H9 (cell line): ENCODE results near the gene JAKMIP1. TPM values are rescaled to one million over a fixed set of nuclear protein-coding genes. Genes with fewer than 3 reads are reported as not detected.

ENCODE experiments used
- DNase-seq: peaks from one replicate; pipeline ENCODE4 v3.0.0-alpha.2; 2017
- H2AFZ ChIP-seq: one replicate; pipeline ENCODE4 v1.6.1; 2013; ENCODE audit warnings: mild to moderate bottlenecking, low read length, control low read depth, moderate library complexity
- H2AK5ac ChIP-seq: 2 replicates; pipeline ENCODE4 v1.6.1; 2013; ENCODE audit warnings: low read length, control low read depth, mixed read lengths; ENCODE audit not compliant: insufficient read length
- H2BK120ac ChIP-seq: one replicate; pipeline ENCODE4 v1.6.1; 2013; ENCODE audit warnings: low read depth, mild to moderate bottlenecking, low read length, control low read depth, inconsistent platforms; ENCODE audit not compliant: poor library complexity, severe bottlenecking
- H2BK12ac ChIP-seq: 2 replicates; pipeline ENCODE4 v1.6.1; 2013; ENCODE audit warnings: low read length, control low read depth, mixed read lengths, low read depth; ENCODE audit not compliant: insufficient read length
- H2BK15ac ChIP-seq: 2 replicates; pipeline ENCODE4 v1.6.1; 2013; ENCODE audit warnings: low read depth, low read length, control low read depth
- H2BK20ac ChIP-seq: one replicate; pipeline ENCODE4 v1.6.1; 2013; ENCODE audit warnings: low read depth, mild to moderate bottlenecking, low read length, control low read depth, inconsistent platforms; ENCODE audit not compliant: poor library complexity, severe bottlenecking
- H2BK5ac ChIP-seq: 2 replicates; pipeline ENCODE4 v1.6.1; 2013; ENCODE audit warnings: low read length, control low read depth, mixed read lengths; ENCODE audit not compliant: insufficient read length
- H3K14ac ChIP-seq: 2 replicates; pipeline ENCODE4 v1.6.1; 2013; ENCODE audit warnings: low read length, control low read depth; ENCODE audit not compliant: insufficient read depth
- H3K18ac ChIP-seq: 2 replicates; pipeline ENCODE4 v1.6.1; 2013; ENCODE audit warnings: low read depth, mild to moderate bottlenecking, mixed read lengths, low read length, control low read depth; ENCODE audit not compliant: insufficient read length
- H3K23ac ChIP-seq: 2 replicates; pipeline ENCODE4 v1.6.1; 2013; ENCODE audit warnings: low read length, control low read depth, mixed read lengths, low read depth; ENCODE audit not compliant: insufficient read length
- H3K23me2 ChIP-seq: 2 replicates; pipeline ENCODE4 v1.6.1; 2013; ENCODE audit warnings: low read depth, mild to moderate bottlenecking, mixed read lengths, low read length, control low read depth; ENCODE audit not compliant: insufficient read length, poor library complexity, severe bottlenecking
- H3K27ac ChIP-seq: 2 replicates; pipeline ENCODE4 v1.5.1; 2013; ENCODE audit warnings: low read length, control low read depth, mixed read lengths, low read depth; ENCODE audit not compliant: insufficient read length
- H3K27me3 ChIP-seq: 2 replicates; pipeline ENCODE4 v1.6.1; 2013; ENCODE audit warnings: low read length, control low read depth, inconsistent platforms; ENCODE audit not compliant: insufficient read depth
- H3K4ac ChIP-seq: 2 replicates; pipeline ENCODE4 v1.6.1; 2013; ENCODE audit warnings: low read depth, mild to moderate bottlenecking, control low read depth, inconsistent platforms, low read length, moderate library complexity
- H3K4me1 ChIP-seq: 2 replicates; pipeline ENCODE4 v1.6.1; 2013; ENCODE audit warnings: low read length, control low read depth, inconsistent platforms; ENCODE audit not compliant: insufficient read depth
- H3K4me2 ChIP-seq: 2 replicates; pipeline ENCODE4 v1.6.1; 2013; ENCODE audit warnings: low read length, control low read depth, mixed read lengths; ENCODE audit not compliant: insufficient read length, insufficient read depth
- H3K56ac ChIP-seq: 2 replicates; pipeline ENCODE4 v1.6.1; 2013; ENCODE audit warnings: low read depth, mild to moderate bottlenecking, mixed read lengths, low read length, control low read depth; ENCODE audit not compliant: insufficient read length
- H3K79me1 ChIP-seq: 2 replicates; pipeline ENCODE4 v1.6.1; 2013; ENCODE audit warnings: low read depth, mild to moderate bottlenecking, moderate library complexity, low read length, control low read depth, inconsistent platforms; ENCODE audit not compliant: insufficient read depth, poor library complexity, severe bottlenecking
- H3K79me2 ChIP-seq: 2 replicates; pipeline ENCODE4 v1.6.1; 2013; ENCODE audit warnings: low read length, control low read depth, inconsistent platforms; ENCODE audit not compliant: insufficient read depth
- H3K9ac ChIP-seq: 2 replicates; pipeline ENCODE4 v1.6.1; 2013; ENCODE audit warnings: low read length, control low read depth, mixed read lengths; ENCODE audit not compliant: insufficient read length; ENCODE audit errors: extremely low read depth
- H3K9me3 ChIP-seq: one replicate; pipeline ENCODE4 v1.6.1; 2013; ENCODE audit warnings: low read depth, low read length, inconsistent platforms; ENCODE audit not compliant: control insufficient read depth
- H3T11ph ChIP-seq: one replicate; pipeline ENCODE4 v1.6.1; 2013; ENCODE audit warnings: mild to moderate bottlenecking, low read length, control low read depth, inconsistent platforms
- H4K20me1 ChIP-seq: one replicate; pipeline ENCODE4 v1.6.1; 2013; ENCODE audit not compliant: control insufficient read depth, insufficient read length, insufficient read depth
- H4K5ac ChIP-seq: 2 replicates; pipeline ENCODE4 v1.6.1; 2013; ENCODE audit warnings: low read depth, mild to moderate bottlenecking, mixed read lengths, low read length, control low read depth; ENCODE audit not compliant: insufficient read length
- H4K8ac ChIP-seq: replicated peaks from 2 replicates; pipeline ENCODE4 v1.6.1; 2013; ENCODE audit warnings: low read length, control low read depth, mixed read lengths, low read depth; ENCODE audit not compliant: insufficient read length
- H4K91ac ChIP-seq: 2 replicates; pipeline ENCODE4 v1.6.1; 2013; ENCODE audit warnings: low read depth, mild to moderate bottlenecking, moderate library complexity, mixed read lengths, low read length, control low read depth; ENCODE audit not compliant: insufficient read length
- H3K27ac Mint-ChIP-seq, 3 experiments: 2 replicates in 2 of 3; 3 replicates in 1 of 3; pipeline ENCODE4 v1.8.0; 2020 to 2021; ENCODE audit warnings: mixed read lengths in 3 of 3, mild to moderate bottlenecking in 1 of 3, moderate library complexity in 1 of 3
- H3K27me3 Mint-ChIP-seq: 2 replicates; pipeline ENCODE4 v1.8.0; 2021; ENCODE audit warnings: low read depth, mild to moderate bottlenecking, moderate library complexity, mixed read lengths
- H3K36me3 Mint-ChIP-seq, 3 experiments: 2 replicates in 2 of 3; 3 replicates in 1 of 3; pipeline ENCODE4 v1.8.0; 2020 to 2021; ENCODE audit warnings: low read depth in 3 of 3, mixed read lengths in 3 of 3; ENCODE audit not compliant: insufficient read depth in 1 of 3
- H3K4me1 Mint-ChIP-seq, 2 experiments: 2 replicates each; pipeline ENCODE4 v1.8.0; 2020; ENCODE audit warnings: mixed read lengths in 2 of 2
- H3K4me3 Mint-ChIP-seq, 2 experiments: 2 replicates in 1 of 2; 3 replicates in 1 of 2; pipeline ENCODE4 v1.8.0; 2020 to 2021; ENCODE audit warnings: mild to moderate bottlenecking in 2 of 2, mixed read lengths in 2 of 2, moderate library complexity in 1 of 2
- H3K9me3 Mint-ChIP-seq, 2 experiments: 2 replicates in 1 of 2; 3 replicates in 1 of 2; pipeline ENCODE4 v1.8.0; 2020; ENCODE audit warnings: mild to moderate bottlenecking in 2 of 2, mixed read lengths in 2 of 2, moderate library complexity in 1 of 2
- CTCF ChIP-seq: fragments of 200-600 bp; sonication (generic); conservative IDR thresholded peaks from 3 replicates; pipeline ENCODE4 v1.8.0; 2021; ENCODE audit warnings: antibody characterized with exemption, mild to moderate bottlenecking
- WGBS: extraction: QIAGEN DNeasy Blood & Tissue Kit; methylation state at CpG from one replicate; pipeline ENCODE4 v1.1.7; 2013; ENCODE audit warnings: missing lambda C conversion rate, low lambda C conversion rate, mixed read lengths; ENCODE audit not compliant: insufficient read length; ENCODE audit errors: extremely low coverage; 5-methylcytosine and 5-hydroxymethylcytosine counted together
- total RNA-seq: library from RNA; stranded (reverse); gene quantifications from 2 replicates; pipeline ENCODE4 v1.2.1, GENCODE V29; 2021

The JAKMIP1 gene
- total RNA-seq, 1 experiment from 2014 or later = 1.5 TPM

DNA sequence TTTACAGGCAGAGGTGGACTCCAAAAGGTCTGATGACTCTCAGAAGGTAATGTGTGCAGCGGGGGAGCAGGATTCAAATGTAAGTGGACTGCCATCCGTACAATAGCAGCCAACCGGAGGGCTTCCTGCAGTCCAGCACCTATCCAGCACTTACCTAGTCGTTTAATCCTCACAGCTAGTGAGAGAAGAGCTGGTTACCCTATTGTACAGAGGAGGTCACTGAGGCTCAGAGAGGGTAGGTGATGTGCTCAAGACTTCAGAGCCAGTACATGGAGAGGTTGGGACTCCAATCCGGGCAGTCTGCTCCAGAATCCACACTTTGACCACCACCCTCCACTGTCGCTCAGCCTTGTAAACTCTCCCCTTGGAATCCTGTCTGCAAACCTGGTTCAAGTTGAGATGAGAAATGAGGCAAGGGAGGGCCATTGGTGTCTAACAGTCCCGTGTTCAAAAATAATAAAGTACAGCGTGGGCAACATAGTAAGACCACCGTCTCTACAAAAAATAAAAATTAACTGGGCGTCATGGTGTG is 22.5 kb upstream of the JAKMIP1 start:
- H2BK5ac ChIP-seq = no peak overlapping the region
- H3K14ac ChIP-seq = no peak overlapping the region
- H3K27me3 ChIP-seq = peaks cover 3% of the 10 kb centered on the region; the same call in 1 of the 2 replicates
- H3K4me1 ChIP-seq = no peaks in the 10 kb centered on the region
- H3K27me3 Mint-ChIP-seq = peaks cover 43% of the 10 kb centered on the region
- no peaks in the 10 kb centered on the region for H4K20me1 ChIP-seq
- no peak overlapping the region for H4K91ac ChIP-seq
- H3K4ac ChIP-seq = no peak overlapping the region
- H3K18ac ChIP-seq = no peak overlapping the region
- no peaks in the 10 kb centered on the region for H3K79me2 ChIP-seq
- no peaks in the 10 kb centered on the region for H3K36me3 Mint-ChIP-seq
- H3K9me3 Mint-ChIP-seq = peaks cover 0 to 3% of the 10 kb centered on the region in 2 experiments; a peak in 2 of 5 replicates
- no peak overlapping the region for H2BK120ac ChIP-seq
- no peak overlapping the region for H2AK5ac ChIP-seq
- H3K27ac Mint-ChIP-seq = no peak overlapping the region
- DNase-seq = peak; percentile 84
- H3K56ac ChIP-seq = no peak overlapping the region
- H2BK20ac ChIP-seq = no peak overlapping the region
- H3K23ac ChIP-seq = no peak overlapping the region
- H3K4me2 ChIP-seq = peak overlapping the region; percentile 76
- no peaks in the 10 kb centered on the region for H3K23me2 ChIP-seq
- H3K4me1 Mint-ChIP-seq = peaks cover 8 to 26% of the 10 kb centered on the region in 2 experiments; a peak in 3 of 4 replicates
- H4K5ac ChIP-seq = no peak overlapping the region
- no peak overlapping the region for H3K9ac ChIP-seq
- no peak overlapping the region for H4K8ac ChIP-seq
- no peak overlapping the region for H2BK12ac ChIP-seq
- H3K4me3 Mint-ChIP-seq = peak overlapping the region; percentile 39 to 72
- no peak overlapping the region for H3T11ph ChIP-seq
- WGBS = no CpG with 5 or more reads among the region's 10 CpGs
- no peaks in the 10 kb centered on the region for H3K79me1 ChIP-seq
- H3K27ac ChIP-seq = no peak overlapping the region
- TF ChIP-seq CTCF = no peak
- H3K9me3 ChIP-seq = no peaks in the 10 kb centered on the region
- H2BK15ac ChIP-seq = no peak overlapping the region
- no peak overlapping the region for H2AFZ ChIP-seq
